Raji (cell line): Measurements from ENCODE around the gene F2RL3.

Source experiments
- POLR2A ChIP-seq: IDR thresholded peaks from 2 replicates; pipeline ENCODE4 v1.6.1; 2011; ENCODE audit warnings: low read depth, low read length, control low read depth; ENCODE audit not compliant: insufficient read depth

Gene F2RL3

DNA sequence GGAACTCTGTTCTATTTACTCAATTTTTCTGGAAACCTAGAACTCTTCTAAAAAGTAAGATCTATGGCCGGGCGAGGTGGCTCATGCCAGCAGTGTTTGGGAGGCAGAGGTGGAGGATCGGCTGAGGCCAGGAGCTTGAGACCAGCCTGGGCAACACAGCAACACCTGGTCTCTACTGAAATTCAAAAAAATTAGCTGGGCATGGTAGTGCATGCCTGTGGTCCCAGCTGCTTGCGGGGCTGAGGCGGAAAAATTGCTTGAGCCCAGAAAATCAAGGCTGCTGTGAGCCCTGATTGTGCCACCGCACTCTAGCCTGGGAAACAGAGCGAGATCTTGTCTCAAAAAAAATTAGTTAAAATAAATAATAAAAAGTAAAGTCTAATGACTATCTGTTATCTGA, 28.6 kb downstream of the F2RL3 start:
- no peak for TF ChIP-seq POLR2A

- TF ChIP-seq POLR2A, result no peak
These were observed 30.7 kb downstream of the F2RL3 start for GRCh38 chr19:16919496-16919895.

GRCh38 chr19:16920816-16921529, 32.2 kb downstream of the F2RL3 start:
- no peak for TF ChIP-seq POLR2A

DNA sequence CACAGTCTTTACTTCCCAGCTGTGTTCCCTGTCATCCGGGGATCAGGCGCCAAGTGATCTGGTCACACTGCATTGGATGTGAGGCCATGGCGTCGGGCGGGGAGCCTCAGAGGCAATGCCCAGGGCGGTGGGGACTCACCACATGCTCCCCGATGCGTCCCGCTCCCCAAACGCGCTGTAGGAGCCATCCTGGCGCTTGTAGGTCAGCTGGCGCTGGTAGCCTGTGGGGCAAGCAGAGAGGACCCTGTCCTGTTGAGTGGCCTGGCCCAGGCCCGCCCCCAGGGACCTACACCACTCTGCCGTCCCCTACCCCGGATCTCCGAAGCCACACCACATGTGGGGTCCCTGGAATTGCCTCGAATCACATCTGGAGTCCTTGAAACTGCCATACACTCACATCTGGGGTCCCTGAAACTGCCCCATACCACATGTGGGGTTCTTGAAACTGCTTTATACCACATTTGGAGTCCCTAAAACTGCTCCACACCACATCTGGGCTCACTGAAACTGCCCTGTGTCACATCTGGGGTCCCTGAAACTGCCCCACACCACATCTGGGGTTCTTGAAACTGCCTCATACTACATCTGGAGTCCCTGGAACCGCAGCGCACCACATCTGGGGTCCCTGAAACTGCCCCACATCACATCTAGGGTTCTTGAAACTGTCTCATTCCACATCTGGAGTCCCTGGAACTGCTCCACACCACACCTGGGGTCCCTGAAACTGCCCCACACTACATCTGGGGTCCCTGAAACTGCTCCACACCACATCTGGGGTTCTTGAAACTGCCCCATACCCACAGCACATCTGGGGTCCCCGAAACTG, 33.2 kb downstream of the F2RL3 start:
- no peak for TF ChIP-seq POLR2A

GRCh38 chr19:16922592-16922934, 33.8 kb downstream of the F2RL3 start:
- TF ChIP-seq POLR2A, result no peak

DNA sequence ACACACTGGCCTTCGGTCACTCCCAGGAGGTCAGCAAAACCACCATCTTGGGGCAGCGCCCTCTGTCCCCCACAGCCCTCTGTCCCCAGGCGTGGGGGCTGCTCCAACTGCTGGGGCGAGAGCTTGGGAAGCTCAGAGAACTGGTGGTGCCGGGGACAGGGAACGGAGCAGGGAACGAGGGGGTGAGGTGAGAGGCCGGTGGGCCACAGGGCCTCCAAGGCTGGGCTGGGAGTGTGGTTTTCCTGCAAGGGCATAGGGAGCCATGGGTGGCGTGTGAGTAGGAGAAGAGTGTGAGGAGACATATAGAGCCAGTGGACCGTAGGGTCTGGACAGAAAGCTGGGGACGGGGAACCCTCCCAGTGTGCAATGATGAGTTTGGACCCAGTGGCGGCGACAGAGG, 34.1 kb downstream of the F2RL3 start:
- no peak for TF ChIP-seq POLR2A

GRCh38 chr19:16927883-16928282, 39.1 kb downstream of the F2RL3 start:
- TF ChIP-seq POLR2A, result no peak

DNA sequence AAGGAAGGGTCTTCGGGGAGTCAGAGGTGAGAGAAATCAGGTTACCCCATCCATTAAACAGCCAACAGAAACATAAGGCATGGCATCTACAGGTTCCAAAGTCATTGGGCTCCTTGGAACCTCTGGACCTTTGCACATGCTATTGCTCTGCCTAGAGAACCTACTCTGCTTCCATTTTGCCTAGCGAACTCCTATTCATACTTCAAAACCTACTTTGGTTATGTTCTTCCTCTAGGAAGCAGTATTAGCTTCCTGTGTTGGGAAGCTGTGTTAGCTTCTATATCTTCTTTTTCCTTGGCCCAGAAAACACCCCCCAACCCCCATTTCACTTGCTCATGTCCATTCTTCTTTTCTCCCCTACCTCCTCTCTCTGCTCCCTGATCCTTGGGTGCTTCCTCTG, 39.6 kb downstream of the F2RL3 start:
- TF ChIP-seq POLR2A, result no peak

GRCh38 chr19:16928916-16929315, 40.1 kb downstream of the F2RL3 start:
- TF ChIP-seq POLR2A, result no peak

DNA sequence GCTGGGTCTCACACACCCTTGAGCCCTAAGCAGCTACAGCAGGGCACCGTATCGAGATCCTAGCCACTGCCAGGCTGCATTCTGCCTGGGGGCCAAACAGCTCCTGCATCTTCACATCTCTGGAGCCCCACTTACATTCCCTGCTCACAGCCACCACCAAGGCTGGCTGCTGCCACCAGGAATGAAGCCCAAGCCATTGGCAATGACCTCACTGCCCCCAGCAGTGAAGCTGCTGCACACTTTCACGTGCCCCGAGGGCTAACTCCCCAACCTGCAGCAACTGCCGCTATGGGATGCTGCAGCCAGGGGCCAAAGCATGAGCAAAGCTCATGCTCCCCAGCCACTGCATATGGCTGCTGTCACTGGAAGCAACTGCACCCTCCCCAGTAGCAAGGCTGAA, 42.0 kb downstream of the F2RL3 start:
- no peak for TF ChIP-seq POLR2A

GRCh38 chr19:16931306-16931705, 42.5 kb downstream of the F2RL3 start:
- TF ChIP-seq POLR2A, result no peak

DNA sequence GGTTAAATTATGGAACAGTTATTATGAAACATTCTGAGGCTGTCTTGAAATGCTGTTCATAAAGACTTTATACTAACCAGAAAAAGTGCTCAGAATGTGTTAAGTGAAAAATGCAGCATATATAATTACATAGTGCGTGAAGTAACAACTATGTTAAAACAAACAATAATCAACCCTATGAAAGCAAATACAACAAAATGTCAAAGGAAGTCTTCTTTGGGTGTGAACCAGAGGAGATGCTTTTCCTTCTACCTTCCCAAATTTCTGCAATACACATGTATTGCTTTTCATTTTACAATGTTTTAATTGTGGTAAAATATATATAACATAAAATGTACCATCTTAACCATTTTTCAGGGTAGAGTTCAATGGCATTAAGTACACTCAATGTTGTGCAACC, 45.7 kb downstream of the F2RL3 start:
- TF ChIP-seq POLR2A, result no peak

GRCh38 chr19:16936901-16937300, 48.1 kb downstream of the F2RL3 start:
- TF ChIP-seq POLR2A, result no peak

- TF ChIP-seq POLR2A, result no peak
These were observed 49.4 kb downstream of the F2RL3 start for GRCh38 chr19:16938211-16938610.

GRCh38 chr19:16940626-16941025, 51.8 kb downstream of the F2RL3 start:
- no peak for TF ChIP-seq POLR2A
